Embryonic facial prominence (tissue), 1 donor: ENCODE results near the gene DPF3.

Experiments used
- DNase-seq: peaks from one replicate; pipeline ENCODE4 v3.0.0-alpha.2; 2016; ENCODE audit errors: extremely low spot score

DPF3 gene

DNA sequence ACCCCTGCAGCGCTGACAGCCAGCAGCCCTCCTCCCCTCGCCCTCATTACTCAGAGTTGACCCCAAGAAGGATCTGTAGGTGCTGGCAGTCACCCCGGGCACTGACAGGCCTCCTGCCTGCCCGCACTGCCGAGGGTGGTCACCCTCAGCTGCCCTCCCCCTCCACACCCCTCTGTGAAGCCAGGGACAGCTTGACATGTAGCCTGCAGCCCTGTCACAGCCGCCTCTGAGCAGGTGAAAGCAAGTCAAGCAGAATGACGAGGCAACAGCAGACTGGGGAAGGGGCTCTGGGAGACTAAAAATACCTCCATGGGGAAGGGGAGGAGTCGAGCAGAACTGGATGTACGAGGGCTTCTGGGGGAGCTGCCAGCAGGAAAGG, 178.1 kb downstream of the DPF3 start:
- DNase-seq, result no peak

DNA sequence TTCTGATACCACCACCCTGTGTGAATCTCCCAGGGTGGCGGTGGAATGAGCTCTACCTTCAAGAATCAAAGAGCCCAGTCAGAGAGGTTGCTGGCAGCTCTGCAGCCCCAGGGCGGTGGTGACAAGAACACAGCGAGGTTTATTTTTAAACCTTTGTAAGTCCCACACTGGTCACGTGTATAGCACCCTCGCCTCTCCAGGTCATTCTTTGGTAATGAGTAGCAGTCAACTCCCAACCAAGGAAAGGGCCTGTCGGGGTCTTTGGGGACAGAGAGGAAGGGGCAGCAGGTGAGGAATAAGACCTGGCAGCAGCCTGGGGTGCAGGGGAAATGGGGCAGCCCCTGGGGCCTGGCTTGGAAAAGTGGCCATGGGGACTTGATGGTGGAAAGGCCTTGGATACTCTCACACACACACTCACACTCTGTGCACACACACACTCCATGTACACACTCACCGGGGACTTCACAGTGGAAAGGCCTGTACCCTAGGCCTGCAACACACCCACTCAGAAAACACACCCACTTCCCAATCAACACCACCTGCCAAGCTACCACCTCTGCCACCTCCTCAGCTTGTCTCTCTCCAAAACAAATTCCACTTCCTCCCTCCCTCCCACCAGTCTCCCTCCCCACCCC, 178.6 kb downstream of the DPF3 start:
- no peak for DNase-seq

DNA sequence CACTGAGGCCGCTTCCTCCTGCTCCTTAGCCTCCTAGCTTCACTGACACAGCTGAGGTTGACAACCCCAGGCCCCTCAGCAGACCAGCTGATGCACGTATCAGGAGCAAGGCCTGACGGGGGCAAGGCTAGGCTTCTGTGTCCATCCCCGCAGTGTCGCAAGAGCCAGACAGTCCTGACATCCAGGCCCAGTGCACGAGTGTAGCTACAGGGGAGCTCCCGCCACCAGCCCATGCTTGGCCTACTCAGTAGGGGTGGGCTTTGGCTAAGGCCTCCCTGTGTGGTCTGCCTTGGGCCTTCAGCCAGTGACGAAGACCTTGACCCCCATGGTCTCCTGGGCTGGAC, 179.1 kb downstream of the DPF3 start:
- DNase-seq, result no peak

DNA sequence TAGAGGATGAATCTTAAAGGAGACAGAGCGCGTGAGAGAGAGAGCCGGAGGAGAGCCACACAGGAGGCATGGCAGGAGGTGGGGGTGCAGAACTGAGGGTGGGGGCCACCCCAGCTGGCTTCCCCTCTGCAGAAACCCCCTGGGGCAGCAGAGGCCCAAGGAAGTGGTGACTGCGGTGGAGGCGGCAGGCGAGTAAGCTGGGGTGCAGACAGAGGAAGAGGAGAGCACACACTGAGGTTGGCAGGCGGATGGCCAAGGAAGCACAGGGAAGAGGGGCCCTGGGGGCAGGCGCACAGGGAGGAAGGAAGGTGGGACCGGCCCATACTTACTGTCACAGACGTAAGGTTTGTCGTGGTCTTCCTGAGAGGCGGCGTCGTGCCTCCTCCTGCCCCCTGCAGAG, 179.8 kb downstream of the DPF3 start:
- no peak for DNase-seq

DNA sequence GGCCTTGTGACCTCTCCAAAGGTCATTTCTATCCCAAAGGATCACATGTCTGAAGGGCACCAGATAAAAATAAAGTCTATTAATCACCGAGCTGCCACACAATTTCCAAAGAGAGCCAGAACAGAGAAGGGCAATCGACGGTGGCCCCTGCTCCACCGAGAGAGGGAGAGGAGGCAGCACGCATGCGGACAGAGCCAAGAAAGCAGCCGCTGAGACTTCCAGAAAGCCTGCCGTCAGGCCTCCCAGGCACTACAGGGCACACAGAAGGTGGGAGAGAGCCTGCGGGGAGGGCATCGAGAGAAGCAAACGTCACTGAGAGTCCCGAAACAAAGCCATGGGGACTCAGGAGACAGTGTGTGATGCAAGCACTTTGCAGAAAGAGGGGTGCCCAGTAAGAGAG, 182.0 kb downstream of the DPF3 start:
- DNase-seq, result no peak

DNA sequence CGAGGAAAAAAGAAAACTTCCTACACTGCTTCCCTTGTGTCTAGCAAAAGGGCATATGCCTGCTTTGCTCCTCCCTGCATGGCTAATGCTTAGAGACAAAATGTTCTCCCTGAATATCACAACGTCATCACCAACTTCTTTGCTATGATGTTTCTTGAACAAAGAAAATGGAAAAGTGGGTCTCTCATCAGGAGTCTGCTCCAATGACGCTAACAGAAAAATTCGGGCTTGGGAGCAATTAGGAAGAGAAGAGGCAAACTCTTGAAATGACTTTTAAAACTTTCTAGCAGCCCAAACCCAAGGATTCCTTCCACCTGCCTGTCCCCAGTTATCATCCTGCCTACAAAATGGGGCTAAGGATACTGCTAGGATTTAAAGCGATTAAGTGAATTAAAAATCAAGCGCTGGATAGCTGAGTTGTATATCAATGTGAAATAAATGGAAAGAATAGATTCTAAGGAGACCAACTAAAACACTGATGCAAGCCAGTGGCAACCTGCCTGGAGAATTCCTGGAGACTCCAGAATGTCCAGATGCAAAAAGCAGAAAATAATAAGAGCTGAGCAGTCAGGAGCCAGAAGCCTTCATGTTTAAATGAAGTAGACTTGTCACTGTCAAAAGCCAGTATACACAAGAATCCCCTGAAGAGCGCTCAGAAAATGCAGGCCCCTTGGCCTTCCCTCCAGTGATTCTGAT, 183.8 kb downstream of the DPF3 start:
- DNase-seq, result no peak

DNA sequence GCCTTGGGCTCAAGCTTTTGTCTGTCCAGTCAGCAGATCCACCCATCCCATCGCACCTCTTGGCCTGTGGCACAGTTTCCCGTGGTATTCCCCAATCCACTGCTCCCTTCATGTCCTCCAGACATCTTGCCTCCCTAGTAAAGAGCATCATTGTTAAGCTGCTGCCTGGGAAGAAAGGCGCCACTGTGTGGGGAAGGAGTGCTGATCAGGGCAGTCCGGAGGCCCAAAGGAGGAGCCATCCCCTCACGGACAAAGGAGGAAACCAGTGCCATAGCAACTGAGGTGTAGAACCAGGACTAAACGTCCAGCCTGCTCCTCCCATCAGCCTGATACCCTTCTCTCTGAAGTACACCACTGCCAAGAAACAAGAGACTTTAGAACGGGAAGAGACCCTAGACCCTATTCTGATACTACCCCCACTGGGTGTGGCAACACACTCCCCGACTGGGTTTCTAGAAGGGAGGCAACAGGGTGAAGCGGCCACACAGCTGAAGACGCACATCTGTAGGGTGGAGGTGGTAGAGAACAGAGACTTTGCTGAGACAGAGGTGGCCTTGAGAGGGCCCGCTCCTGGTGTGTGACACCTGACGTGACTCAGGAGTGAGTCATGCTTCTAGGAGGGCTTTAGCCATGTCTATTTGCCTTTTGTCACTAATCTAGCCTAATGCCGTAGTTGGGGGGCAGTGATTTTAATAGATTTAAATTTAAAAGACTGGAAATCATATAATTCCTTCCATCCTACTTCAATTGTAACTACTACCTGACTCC, 185.0 kb downstream of the DPF3 start:
- no peak for DNase-seq

DNA sequence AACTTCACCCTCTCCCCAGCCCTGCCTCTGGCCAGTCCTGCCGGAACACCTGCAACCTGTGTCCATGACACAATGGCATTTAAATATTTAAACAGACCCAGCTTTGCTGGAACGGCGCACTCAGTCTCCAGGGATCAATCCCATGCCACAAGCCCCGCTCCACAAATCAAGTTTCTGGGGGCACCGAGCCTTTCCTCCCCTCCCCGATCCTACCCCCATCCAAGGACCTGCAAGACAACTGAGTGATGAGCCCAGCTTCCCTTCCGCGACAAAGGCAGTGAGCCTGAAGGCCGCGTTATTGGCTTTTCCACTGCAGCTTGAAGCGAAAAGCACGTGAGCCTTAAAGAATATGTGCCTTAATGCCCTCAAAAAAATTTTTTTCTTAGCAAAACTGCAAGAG, 185.7 kb downstream of the DPF3 start:
- no peak for DNase-seq

DNA sequence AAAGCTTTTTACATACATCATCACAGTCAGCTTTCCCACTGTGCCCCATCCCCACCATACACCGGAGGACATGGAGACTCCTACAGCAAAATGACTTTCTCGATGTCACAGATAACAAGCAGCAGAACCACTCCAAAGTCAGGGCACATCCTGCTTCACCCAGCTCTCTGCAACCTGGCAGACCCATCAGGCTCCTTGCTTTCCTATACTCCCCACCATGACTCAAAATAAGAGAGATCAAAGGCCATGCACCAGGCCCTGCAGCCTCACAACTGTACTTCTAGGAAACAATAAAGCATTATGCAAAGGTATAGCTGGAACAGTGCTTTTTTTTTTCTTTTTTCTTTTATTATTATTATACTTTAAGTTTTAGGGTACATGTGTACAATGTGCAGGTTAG, 187.4 kb downstream of the DPF3 start:
- no peak for DNase-seq

DNA sequence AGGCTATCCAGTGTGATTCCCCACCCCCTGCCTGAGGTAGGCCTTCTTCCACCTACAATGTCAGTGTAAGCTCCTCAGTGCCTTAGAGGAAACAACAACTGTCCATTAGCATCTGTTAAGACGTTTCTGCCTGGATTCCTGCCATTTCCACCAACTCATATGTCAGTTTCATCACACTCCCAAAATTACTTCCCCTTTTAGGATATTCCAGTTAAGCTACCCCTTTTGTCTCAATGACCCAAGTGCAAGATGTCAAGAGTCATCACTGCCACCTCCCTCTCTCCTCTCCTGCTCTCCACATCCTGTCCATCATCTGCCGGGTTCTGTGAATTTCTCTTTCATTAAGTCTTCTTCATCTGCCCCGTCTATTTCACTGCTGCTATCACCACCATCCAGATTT, 189.4 kb downstream of the DPF3 start:
- no peak for DNase-seq

DNA sequence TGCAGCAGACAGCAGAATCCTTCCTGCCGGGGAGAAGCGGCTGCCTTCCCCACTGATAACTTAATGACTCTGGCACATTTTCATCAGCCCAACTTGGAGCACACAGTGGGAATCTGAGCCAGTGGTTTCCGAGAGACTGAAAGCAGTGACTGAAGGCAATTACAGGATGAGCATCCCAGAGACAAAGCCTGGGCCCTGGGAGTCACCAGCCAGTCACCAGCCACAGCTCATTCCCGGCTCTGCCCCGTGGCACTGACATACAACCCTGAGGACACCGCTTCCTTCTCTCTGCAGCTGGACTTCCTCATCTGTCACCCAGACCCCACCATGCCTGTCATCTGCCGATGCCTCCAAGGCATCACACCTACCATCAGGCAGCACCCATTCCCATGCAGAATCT, 192.3 kb downstream of the DPF3 start:
- DNase-seq, result no peak

DNA sequence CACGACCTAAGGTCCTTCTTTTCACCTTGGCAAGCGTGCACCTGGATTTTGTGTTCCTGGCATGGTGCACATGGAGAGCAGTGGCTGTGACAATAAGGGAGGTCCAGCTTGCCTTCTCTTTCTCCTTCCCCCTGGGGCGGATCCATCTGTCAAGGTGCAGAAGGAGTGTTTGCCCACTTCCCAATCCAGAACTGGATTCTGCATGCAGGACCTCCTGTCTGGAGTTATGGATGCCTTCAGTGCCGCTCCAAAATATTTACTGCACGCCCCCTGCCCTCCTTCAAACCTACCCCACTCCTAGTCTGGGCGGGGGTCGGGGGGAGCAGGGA, 192.7 kb downstream of the DPF3 start:
- no peak for DNase-seq

DNA sequence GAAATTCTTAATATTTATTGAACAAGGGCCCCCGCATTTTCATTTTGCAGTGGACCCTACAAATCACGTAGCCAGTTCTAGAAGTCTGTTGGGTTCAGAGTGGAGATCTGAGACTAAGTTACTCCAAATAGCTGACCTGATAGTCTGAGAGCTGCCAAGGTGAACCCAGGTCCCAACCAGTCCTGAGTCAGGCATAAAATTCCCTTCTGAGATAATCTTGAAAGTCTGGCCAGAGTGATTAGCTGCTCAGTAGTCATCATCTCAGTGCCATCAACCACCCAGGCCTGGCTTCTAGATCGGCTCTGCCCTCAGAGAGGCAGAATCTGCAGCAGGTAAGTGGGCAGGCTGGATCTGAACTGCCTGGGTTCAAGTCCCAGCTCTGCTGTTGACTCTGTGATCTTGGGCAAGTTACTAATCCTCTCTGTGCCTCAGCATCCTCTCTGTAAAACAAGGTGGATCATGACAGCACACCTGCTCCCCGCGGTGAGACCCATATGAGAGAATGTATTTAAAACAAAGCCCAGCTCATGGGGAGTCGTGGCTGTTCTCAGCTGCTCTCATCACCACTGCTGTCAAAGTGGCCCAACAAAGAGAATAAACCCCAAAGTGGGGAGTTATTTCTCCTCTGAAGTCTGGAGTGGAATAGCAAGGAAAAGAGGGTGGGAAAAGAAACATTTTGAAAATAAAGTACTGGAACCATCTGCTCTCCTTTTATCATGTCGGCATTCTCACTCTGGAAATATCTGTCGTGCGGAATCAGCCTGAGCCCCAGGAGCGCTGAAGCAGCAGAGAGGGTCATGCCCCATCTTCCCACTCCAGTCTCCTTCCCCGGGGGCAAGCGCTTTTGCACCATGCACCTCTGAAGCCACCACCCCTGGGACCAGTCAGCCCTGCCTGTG, 193.3 kb downstream of the DPF3 start:
- no peak for DNase-seq

DNA sequence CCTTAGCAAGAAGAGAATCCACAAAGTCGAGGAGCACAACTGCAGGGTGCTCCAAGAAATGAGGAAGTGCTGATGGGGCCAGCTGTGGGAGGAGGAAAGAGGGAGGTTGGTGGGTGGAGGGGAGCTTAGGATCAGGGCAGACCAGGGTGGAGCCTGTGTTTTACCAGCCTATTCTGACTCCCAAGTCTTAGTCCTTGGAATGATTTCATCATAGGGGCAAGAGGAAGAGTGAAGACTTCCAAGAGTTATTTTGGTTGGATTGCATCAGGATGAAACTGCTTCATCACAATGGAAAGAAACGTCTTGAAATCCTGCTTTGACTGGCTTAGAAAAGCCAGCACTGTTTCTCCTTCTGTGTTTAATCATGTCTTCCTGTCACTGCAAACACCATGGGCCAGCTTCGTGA, 194.0 kb downstream of the DPF3 start:
- no peak for DNase-seq

DNA sequence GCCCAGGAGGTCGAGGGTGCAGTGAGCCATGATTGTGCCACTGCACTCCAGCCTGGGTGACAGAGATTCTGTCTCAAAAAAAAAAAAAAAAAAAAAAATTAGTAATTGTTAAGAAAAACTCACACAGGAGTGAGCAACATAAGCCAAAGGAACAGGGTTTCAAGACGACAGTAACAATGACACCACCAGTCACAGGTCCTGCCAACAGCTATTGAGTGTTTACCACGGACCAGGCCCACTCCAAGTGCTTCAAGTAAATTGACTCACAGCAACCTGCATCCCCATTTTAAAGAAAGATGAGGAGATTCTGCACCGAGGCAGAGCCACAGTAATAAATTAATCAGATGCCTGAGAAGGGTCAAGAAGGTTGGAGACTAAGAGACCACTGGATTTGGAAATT, 194.5 kb downstream of the DPF3 start:
- no peak for DNase-seq

DNA sequence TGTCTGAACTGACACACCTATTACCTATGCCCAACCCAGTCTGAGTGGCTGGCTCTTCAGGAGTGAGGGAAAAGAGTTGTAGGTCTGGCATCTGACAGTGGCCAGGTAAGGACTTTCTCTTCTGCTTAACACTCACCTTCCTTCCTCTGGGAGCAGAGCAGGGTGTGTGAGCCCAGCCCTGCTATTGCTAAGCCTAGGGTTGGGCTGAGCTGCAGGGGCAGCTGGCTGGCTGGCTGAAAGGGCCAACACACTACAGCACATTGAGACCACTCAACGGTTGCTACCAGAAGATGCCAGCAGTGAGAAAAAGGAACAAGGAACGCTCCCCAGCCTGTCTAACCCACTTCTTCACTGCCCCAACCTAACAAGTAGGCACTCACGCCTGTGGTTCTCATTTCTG, 201.2 kb downstream of the DPF3 start:
- DNase-seq, result no peak

DNA sequence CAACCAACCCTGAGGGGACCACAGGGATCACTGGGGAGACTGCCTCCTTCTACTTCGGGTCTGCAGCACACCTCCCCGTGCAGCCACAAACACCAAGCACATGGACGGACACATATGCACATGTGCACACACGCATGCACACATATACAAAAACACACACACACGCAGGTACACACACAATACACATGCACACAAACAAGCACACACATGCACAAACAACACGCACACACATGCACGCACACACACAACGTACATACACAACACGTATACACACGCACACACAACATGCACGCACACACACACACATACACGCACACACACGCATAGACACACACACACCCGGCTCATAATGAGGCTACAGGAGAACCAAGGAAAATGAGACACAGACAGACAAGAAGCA, 203.6 kb downstream of the DPF3 start:
- no peak for DNase-seq

DNA sequence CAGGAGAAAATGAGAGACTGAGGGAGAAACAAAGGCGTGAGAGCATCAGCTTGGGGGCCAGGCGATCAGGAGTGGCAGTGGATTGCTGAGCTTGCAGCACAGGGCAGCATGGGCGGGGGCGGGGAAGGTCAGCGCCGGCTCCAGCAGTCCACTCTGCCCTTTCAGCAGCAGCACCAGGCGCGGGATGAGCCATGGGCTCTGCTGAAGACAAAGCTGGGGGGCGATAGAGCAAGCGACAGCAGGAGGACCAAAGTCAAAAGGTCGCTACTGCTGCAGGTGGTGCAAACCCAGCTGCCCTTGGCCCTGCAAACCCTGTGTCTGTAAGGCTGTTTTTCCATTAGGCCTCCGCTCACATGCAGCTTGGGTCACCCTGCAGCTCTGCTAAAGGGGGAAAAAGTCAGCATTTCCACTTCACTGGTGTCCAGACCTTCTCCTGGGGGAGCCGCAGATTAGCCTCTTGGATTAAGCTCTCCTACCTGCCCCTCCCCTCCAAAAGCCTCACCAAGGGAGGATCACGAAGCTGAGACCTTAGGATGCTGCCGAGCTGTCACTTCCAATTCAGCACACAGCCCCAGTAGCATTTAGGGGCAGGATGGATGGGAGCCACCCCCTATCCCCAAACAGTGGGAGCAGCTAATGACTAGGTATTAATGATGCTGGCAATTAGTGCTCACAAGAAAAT, 204.8 kb downstream of the DPF3 start:
- DNase-seq, result no peak

DNA sequence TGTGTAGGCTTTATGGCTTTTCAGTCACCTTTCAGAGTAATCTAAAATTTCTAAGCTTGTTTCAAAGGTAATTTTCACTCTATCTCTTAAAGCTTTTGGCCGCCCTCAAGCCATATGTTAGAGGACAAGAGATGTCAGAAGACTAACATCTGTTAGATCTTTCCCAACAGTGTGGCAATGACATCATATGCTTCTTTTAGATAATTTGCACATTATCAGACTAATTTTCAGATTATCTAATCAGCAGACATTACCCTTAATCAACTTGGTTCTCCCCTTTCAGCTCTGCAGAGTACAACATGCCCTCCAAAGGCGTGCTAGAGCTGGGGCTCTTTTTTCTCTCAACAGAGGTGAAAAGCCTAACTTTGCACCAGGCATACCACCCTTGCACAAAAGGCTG, 207.1 kb downstream of the DPF3 start:
- no peak for DNase-seq

DNA sequence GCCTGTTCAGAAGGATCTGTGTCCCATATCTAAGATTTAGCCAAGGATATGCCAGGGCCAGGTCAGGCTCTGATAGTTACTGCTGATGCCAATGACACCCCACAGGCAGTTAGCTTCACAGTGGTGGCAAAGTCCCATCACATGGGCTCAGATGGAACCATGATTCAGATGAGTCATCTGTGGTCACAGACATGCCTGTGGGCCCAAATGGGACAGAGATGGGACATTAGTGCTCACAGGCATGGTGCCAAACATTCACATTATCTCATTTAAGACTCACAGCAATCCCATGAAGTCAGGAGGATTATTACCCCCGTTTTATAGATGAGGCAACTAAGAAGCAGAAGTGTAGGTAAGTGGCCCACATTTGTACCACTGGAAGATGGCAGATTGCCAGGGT, 207.8 kb downstream of the DPF3 start:
- DNase-seq, result no peak

DNA sequence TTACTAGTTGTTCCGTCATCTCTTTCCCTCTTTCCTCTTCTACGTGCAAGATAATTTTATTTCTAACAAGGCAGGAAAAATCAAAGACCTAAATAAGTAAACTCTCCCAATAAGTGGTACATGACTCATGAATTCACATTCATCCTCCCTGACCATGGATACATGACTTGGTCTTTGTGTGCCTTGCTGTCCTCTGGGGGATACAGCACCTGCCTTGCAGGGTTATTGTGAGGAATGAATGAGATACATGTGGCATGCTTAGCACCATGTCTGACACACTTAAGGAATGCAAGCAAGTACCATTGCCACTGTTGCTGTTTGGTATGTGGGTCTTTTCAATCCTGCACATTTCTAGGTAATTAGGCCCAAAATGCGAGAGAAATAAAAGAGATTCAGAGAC, 208.4 kb downstream of the DPF3 start:
- no peak for DNase-seq

DNA sequence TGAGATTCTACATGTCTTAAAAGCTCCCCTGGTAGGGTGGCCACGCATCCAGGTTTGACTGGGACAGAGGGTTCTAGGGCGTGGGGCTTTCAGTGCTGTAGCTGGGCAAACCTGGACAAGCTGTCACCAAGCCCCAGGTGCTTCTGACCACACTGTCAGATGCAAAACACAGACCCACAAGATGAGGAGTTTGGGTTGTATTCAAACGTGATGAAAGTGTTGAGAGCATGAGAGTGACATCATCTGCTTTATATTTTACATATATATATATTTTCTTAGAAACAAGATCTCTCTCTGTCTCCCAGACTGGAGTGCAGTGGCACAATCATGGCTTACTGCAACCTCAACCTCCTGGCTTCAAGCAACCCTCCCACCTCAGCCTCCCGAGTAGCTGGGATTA, 210.1 kb downstream of the DPF3 start:
- DNase-seq, result no peak
